Glutamatergic neuron (in vitro differentiated cells): Measurements from ENCODE around the gene HEG1. TPM values are rescaled to one million over a fixed set of nuclear protein-coding genes. Genes with fewer than 3 reads are reported as not detected.

Source experiments
- DNase-seq: peaks from one replicate; pipeline ENCODE4 v3.0.0; 2022
- H3K27ac Mint-ChIP-seq: one replicate; pipeline ENCODE4 v1.8.0; 2020; ENCODE audit warnings: mild to moderate bottlenecking, mixed read lengths, inconsistent platforms; ENCODE audit not compliant: unreplicated experiment
- H3K27me3 Mint-ChIP-seq: one replicate; pipeline ENCODE4 v1.8.0; 2020; ENCODE audit warnings: mild to moderate bottlenecking, moderate library complexity, mixed read lengths, inconsistent platforms; ENCODE audit not compliant: unreplicated experiment
- H3K36me3 Mint-ChIP-seq: one replicate; pipeline ENCODE4 v1.8.0; 2020; ENCODE audit warnings: mild to moderate bottlenecking, mixed read lengths, inconsistent platforms; ENCODE audit not compliant: unreplicated experiment
- H3K4me1 Mint-ChIP-seq: one replicate; pipeline ENCODE4 v1.8.0; 2020; ENCODE audit warnings: mild to moderate bottlenecking, low read depth, mixed read lengths, inconsistent platforms; ENCODE audit not compliant: unreplicated experiment
- H3K4me3 Mint-ChIP-seq: one replicate; pipeline ENCODE4 v1.8.0; 2020; ENCODE audit warnings: mild to moderate bottlenecking, mixed read lengths, inconsistent platforms; ENCODE audit not compliant: unreplicated experiment
- H3K9me3 Mint-ChIP-seq: one replicate; pipeline ENCODE4 v1.8.0; 2020; ENCODE audit warnings: mild to moderate bottlenecking, moderate library complexity, mixed read lengths, inconsistent platforms; ENCODE audit not compliant: unreplicated experiment
- total RNA-seq: library from RNA; stranded (reverse); fragmentation: NEBNext Ultra II Directional; extraction: Animal tissue kit (Norgen Biotek cat#: 25700); gene quantifications from one replicate; pipeline ENCODE4 v1.2.1, GENCODE V29; 2021; ENCODE audit not compliant: unreplicated experiment
- TF ChIP-seq, protein P1 (sequence below): fragments of 200-600 bp; sonication (generic); IDR thresholded peaks from one replicate; pipeline ENCODE4 v1.5.0; 2021; ENCODE audit not compliant: partially characterized antibody, unreplicated experiment

HEG1 gene
- total RNA-seq, 1 donor from 2014 or later = 32.7 TPM

DNA sequence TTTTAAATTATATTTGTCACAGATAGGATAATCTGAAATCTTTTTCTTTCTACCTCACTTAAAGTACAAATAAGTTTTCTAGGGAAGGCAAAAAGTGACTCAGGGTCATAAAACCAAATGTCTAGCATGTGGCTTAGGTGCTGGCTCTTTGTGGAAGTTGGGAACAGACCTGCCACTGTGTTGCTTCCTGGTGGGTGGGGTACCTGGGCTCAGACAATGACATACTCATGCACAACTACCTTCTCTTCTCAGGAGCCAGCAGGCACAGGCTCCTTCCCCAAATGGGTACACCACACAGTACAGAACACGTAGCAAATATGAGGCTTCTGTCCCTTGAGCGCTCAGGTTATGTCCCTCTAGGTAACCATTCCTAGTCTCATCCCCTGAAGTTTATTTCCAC lies 81.1 kb downstream of the HEG1 start:
- H3K27ac Mint-ChIP-seq = no peak overlapping the region
- H3K9me3 Mint-ChIP-seq = no peaks in the 10 kb centered on the region
- TF ChIP-seq, protein P1, sequence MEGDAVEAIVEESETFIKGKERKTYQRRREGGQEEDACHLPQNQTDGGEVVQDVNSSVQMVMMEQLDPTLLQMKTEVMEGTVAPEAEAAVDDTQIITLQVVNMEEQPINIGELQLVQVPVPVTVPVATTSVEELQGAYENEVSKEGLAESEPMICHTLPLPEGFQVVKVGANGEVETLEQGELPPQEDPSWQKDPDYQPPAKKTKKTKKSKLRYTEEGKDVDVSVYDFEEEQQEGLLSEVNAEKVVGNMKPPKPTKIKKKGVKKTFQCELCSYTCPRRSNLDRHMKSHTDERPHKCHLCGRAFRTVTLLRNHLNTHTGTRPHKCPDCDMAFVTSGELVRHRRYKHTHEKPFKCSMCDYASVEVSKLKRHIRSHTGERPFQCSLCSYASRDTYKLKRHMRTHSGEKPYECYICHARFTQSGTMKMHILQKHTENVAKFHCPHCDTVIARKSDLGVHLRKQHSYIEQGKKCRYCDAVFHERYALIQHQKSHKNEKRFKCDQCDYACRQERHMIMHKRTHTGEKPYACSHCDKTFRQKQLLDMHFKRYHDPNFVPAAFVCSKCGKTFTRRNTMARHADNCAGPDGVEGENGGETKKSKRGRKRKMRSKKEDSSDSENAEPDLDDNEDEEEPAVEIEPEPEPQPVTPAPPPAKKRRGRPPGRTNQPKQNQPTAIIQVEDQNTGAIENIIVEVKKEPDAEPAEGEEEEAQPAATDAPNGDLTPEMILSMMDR = no peak
- H3K27me3 Mint-ChIP-seq = peaks cover 8% of the 10 kb centered on the region
- peaks cover 3% of the 10 kb centered on the region for H3K36me3 Mint-ChIP-seq
- DNase-seq = no peak
- H3K4me3 Mint-ChIP-seq = no peak overlapping the region
- no peaks in the 10 kb centered on the region for H3K4me1 Mint-ChIP-seq

DNA sequence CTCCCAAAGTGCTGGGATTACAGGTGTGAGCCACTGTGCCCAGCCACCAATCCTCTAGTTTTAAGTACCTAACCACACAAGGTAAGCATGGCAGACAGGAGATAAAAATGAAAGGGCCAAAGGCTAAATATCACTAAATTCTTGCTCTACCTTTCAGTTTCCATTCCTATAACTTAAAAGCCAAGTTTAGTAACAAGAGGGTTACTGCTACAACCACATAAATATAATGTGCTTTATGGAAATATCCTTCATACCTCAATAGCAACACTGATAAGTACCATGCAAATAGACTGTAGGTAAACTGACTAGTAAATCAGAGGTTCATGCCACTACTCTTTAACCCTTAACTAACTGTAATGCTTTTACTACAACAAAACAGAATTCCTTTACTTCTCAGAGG lies 82.5 kb downstream of the HEG1 start:
- TF ChIP-seq, protein P1 = no peak
- no peak for DNase-seq
- peaks cover 3% of the 10 kb centered on the region for H3K27me3 Mint-ChIP-seq
- no peak overlapping the region for H3K27ac Mint-ChIP-seq
- H3K4me1 Mint-ChIP-seq = no peaks in the 10 kb centered on the region
- H3K4me3 Mint-ChIP-seq = no peak overlapping the region
- no peaks in the 10 kb centered on the region for H3K9me3 Mint-ChIP-seq
- H3K36me3 Mint-ChIP-seq = peaks cover 3% of the 10 kb centered on the region

DNA sequence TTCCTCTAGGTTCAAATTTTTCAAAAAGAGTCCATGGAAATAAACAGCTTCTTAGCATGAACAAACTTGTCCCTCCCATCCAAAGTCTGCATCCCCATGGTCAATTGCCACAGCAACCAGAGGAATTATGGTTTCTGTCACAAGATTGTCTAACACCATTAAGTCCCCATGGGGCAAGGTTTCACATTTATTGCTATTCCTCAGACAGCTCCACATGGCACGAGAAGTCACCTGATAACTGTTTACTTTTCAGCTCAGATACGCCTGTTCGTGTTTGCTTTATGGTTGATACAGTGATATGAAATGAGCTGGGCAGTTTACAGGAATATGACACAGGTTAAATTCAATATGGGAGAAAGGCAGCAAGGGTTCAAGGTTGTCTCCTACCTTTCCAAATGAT lies 83.3 kb downstream of the HEG1 start:
- Mint-ChIP-seq H3K4me1 (no peaks in the 10 kb centered on the region), H3K9me3 (no peaks in the 10 kb centered on the region), H3K4me3 (no peak overlapping the region), H3K27ac (peak overlapping the region; percentile 12), H3K27me3 (peaks cover 2% of the 10 kb centered on the region), H3K36me3 (peaks cover 3% of the 10 kb centered on the region)
- TF ChIP-seq, protein P1 = no peak
- no peak for DNase-seq

DNA sequence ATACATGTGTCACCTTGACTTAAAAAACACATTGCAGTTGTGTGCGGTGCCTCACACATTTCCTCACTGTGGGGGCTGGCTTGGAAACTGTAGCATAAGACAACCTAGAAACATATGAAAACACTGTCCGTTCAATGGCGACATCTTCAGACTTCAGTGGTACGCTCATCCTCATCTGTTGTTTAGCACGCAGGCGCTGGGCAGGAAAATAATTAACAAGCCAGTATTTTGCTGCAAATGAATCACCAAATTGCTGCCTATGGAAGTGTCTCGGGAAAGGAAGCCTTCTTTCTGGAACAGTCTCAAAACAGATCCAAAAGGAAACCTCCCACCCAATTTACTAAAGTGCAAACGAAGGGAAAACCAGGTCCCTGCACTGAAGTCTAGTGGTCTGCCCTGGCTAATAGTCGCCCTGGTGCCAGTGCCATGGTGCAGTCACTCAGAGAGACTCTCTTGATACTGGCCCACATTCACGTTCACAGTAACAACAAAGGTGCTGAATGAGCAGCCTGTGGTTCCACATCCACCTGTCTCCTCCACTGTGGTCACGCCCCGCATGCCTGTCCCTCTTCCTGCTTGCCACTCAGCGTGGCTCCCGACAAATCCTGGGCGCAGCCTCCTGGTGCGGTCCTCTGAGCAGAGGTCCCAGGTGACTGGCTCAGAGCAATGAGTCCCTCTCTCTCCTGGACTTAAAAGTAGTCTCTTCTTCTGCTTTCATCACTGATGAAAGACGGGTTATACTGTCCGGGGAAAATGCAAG lies 85.7 kb downstream of the HEG1 start:
- no peak overlapping the region for H3K27ac Mint-ChIP-seq
- H3K4me3 Mint-ChIP-seq = no peak overlapping the region

DNA sequence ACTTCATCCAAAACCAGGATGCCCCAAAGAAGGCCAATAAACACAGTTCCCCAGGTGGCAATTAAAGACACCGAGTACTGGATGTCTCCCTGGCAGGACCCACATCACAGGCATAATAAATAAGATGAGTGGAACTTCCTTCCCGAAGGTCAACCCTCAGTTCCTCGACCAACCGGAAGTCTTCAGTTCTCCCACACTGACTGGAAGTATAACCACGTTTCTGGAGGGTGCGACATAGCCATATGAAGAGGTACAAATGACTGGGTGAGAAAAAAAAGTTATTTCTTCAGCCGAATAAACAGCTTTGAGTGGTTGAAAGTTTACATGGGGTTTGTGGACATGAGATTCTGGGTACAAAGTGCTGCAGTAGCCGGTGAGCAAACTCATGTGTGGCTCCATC lies 86.6 kb downstream of the HEG1 start:
- Mint-ChIP-seq H3K36me3 (peaks cover 3% of the 10 kb centered on the region), H3K27me3 (peaks cover 2% of the 10 kb centered on the region), H3K27ac (no peak overlapping the region), H3K9me3 (no peaks in the 10 kb centered on the region), H3K4me1 (no peaks in the 10 kb centered on the region), H3K4me3 (no peak overlapping the region)
- no peak for DNase-seq
- TF ChIP-seq, protein P1 = no peak

More for the DNA sequence above, 85.7 kb downstream of the HEG1 start:
- H3K9me3 Mint-ChIP-seq = no peaks in the 10 kb centered on the region
- TF ChIP-seq, protein P1 = no peak
- H3K36me3 Mint-ChIP-seq = peaks cover 3% of the 10 kb centered on the region
- peaks cover 2% of the 10 kb centered on the region for H3K27me3 Mint-ChIP-seq
- H3K4me1 Mint-ChIP-seq = no peaks in the 10 kb centered on the region
- no peak for DNase-seq
